ENCODE data around the gene PITPNM3. TPM values are rescaled to one million over a fixed set of nuclear protein-coding genes. Genes with fewer than 3 reads are reported as not detected.

Gene PITPNM3
- total and polyA plus RNA-seq, 2 experiments from 2014 or later: 1.0 to 1.5 TPM

GRCh38 chr17:6456321-6456720 lies 100.0 kb downstream of the PITPNM3 start (continued):
- TF ChIP-seq POLR2AphosphoS5 (IDR thresholded peaks at IDR 0.05; ENCODE audit: low read depth) (no peak), ZNF114 (CRISPR knock-in tag; IDR thresholded peaks at IDR 0.05) (no peak), EZH2 (IDR thresholded peaks at IDR 0.05; ENCODE audit: low read depth, unreplicated experiment) (no peak)
- TF ChIP-seq, protein P1, sequence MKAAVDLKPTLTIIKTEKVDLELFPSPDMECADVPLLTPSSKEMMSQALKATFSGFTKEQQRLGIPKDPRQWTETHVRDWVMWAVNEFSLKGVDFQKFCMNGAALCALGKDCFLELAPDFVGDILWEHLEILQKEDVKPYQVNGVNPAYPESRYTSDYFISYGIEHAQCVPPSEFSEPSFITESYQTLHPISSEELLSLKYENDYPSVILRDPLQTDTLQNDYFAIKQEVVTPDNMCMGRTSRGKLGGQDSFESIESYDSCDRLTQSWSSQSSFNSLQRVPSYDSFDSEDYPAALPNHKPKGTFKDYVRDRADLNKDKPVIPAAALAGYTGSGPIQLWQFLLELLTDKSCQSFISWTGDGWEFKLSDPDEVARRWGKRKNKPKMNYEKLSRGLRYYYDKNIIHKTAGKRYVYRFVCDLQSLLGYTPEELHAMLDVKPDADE (IDR thresholded peaks at IDR 0.05): no peak

GRCh38 chr17:6455321-6455705 lies 101.0 kb downstream of the PITPNM3 start:
- H3K9me2 ChIP-seq (ENCODE audit: insufficient read depth): no peaks in the 10 kb centered on the region
- no peak for TF ChIP-seq ZNF114 (CRISPR knock-in tag; IDR thresholded peaks at IDR 0.05)
- TF ChIP-seq POLR2AphosphoS5 (IDR thresholded peaks at IDR 0.05; ENCODE audit: low read depth): peak; percentile 59; the same call in 1 of the 2 replicates
- peaks cover 60% of the 10 kb centered on the region for H3K4me1 Mint-ChIP-seq
- no peaks in the 10 kb centered on the region for H3K27me3 ChIP-seq (ENCODE audit: insufficient read depth)
- peak overlapping the region; percentile 66; the same call in 2 of the 3 replicates for H3K4me3 Mint-ChIP-seq
- H3K79me2 ChIP-seq (replicated peaks; ENCODE audit: insufficient read depth): no peaks in the 10 kb centered on the region
- H3K9me3 Mint-ChIP-seq: no peaks in the 10 kb centered on the region
- DNase-seq (ENCODE audit: low spot score) (peak; percentile 76), ATAC-seq (peak; percentile 55)
- H3K4me2 ChIP-seq: peak overlapping the region; percentile 99
- no peak overlapping the region for H3K27ac ChIP-seq (ENCODE audit: low read depth)
- H3K4me3 ChIP-seq: peak overlapping the region; percentile 77
- peak overlapping the region; percentile 87 for H2AFZ ChIP-seq
- 0 out of 2 replicates have a peak, but pooled peaks cover 13% of the 10 kb centered on the region for H3F3A ChIP-seq (replicated peaks; ENCODE audit: low read depth)
- peaks cover 27% of the 10 kb centered on the region for H3K27me3 Mint-ChIP-seq (ENCODE audit: insufficient read depth, low read depth, poor library complexity)
- H3K4me1 ChIP-seq (ENCODE audit: insufficient read depth): peaks cover 33% of the 10 kb centered on the region
- no peaks in the 10 kb centered on the region for H3K36me3 ChIP-seq (ENCODE audit: insufficient read depth)
- no peak overlapping the region for H3K27ac Mint-ChIP-seq
- H3K36me3 Mint-ChIP-seq (ENCODE audit: low read depth): peaks cover 10% of the 10 kb centered on the region
- peaks cover 5% of the 10 kb centered on the region; the same call in 1 of the 2 replicates for H4K20me1 ChIP-seq (replicated peaks; ENCODE audit: insufficient read depth)

DNA sequence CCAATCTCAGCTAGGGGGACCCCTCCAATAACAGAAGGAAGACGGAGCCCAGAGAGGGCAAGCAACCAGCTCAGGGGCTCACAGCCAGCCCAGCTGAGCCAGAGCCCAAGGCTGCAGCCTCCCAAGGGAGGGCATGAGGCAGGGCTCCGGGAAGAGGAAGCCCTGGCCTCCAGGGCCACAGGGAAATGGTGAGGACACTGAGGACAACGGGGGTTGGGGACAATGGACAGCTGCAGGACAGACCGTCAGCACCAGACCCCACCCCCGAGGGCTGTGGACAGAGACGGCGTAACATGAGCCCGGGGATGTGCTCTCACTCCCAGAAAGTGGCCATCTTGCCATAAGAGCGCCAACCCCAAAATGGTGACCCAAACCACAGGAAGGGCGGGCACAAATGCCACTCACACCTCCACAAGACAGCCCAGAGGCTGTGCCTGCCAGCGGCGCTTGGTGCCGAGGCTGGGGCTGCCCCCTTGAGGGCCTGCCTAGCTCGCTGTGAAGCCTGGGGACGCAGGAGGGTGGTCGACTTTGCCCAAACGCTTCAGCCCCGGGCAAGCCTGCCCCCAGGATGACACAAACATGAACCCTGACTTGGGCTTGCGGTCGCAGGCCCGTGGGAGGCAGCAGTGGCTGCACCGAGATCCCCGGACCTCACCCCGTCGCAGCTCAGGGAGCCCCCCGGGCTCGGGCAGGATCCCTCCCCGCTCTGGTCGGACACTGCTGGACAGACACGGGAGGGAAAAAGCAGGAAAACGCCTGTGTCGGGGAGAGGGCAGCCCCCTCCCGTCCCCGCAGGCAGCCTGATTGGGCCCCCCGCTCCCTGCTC lies 101.6 kb downstream of the PITPNM3 start:
- Histone ChIP-seq H3K4me2 (peak overlapping the region; percentile 99), H3K36me3 (ENCODE audit: insufficient read depth) (no peaks in the 10 kb centered on the region), H3F3A (replicated peaks; ENCODE audit: low read depth) (0 out of 2 replicates have a peak, but pooled peaks cover 13% of the 10 kb centered on the region), H3K4me3 (peak overlapping the region; percentile 77), H2AFZ (peak overlapping the region; percentile 87), H4K20me1 (replicated peaks; ENCODE audit: insufficient read depth) (peaks cover 9% of the 10 kb centered on the region; the same call in 1 of the 2 replicates), H3K9me2 (ENCODE audit: insufficient read depth) (no peaks in the 10 kb centered on the region), H3K4me1 (ENCODE audit: insufficient read depth) (peaks cover 33% of the 10 kb centered on the region), H3K79me2 (replicated peaks; ENCODE audit: insufficient read depth) (no peaks in the 10 kb centered on the region), H3K27me3 (ENCODE audit: insufficient read depth) (no peaks in the 10 kb centered on the region), H3K27ac (ENCODE audit: low read depth) (no peak overlapping the region)
- H3K4me1 Mint-ChIP-seq: peaks cover 66% of the 10 kb centered on the region
- peaks cover 26% of the 10 kb centered on the region for H3K27me3 Mint-ChIP-seq (ENCODE audit: insufficient read depth, low read depth, poor library complexity)
- TF ChIP-seq, protein P2, sequence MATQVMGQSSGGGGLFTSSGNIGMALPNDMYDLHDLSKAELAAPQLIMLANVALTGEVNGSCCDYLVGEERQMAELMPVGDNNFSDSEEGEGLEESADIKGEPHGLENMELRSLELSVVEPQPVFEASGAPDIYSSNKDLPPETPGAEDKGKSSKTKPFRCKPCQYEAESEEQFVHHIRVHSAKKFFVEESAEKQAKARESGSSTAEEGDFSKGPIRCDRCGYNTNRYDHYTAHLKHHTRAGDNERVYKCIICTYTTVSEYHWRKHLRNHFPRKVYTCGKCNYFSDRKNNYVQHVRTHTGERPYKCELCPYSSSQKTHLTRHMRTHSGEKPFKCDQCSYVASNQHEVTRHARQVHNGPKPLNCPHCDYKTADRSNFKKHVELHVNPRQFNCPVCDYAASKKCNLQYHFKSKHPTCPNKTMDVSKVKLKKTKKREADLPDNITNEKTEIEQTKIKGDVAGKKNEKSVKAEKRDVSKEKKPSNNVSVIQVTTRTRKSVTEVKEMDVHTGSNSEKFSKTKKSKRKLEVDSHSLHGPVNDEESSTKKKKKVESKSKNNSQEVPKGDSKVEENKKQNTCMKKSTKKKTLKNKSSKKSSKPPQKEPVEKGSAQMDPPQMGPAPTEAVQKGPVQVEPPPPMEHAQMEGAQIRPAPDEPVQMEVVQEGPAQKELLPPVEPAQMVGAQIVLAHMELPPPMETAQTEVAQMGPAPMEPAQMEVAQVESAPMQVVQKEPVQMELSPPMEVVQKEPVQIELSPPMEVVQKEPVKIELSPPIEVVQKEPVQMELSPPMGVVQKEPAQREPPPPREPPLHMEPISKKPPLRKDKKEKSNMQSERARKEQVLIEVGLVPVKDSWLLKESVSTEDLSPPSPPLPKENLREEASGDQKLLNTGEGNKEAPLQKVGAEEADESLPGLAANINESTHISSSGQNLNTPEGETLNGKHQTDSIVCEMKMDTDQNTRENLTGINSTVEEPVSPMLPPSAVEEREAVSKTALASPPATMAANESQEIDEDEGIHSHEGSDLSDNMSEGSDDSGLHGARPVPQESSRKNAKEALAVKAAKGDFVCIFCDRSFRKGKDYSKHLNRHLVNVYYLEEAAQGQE (IDR thresholded peaks at IDR 0.05; ENCODE audit: unreplicated experiment): no peak
- TF ChIP-seq POLR2AphosphoS5 (IDR thresholded peaks at IDR 0.05; ENCODE audit: low read depth): peak; percentile 47
- peak in 1 of 2 experiments; percentile 32; a peak in 2 of 4 replicates for TF ChIP-seq CTCF (conservative IDR thresholded peaks at IDR 0.05; ENCODE audit: low read depth in 2 of 2)
- peaks cover 16% of the 10 kb centered on the region for H3K36me3 Mint-ChIP-seq (ENCODE audit: low read depth)
- ATAC-seq: peak; percentile 44
- peak overlapping the region; percentile 66 for H3K4me3 Mint-ChIP-seq
- no peak overlapping the region for H3K27ac Mint-ChIP-seq
- DNase-seq (ENCODE audit: low spot score): peak; percentile 70
- no peaks in the 10 kb centered on the region for H3K9me3 Mint-ChIP-seq
